Ishikawa (cell line): ENCODE measurements around the gene CALD1.

Experiments used
- CEBPB ChIP-seq: IDR thresholded peaks from 2 replicates; pipeline ENCODE4 v1.6.1; 2012
- CREB1 ChIP-seq: IDR thresholded peaks from 2 replicates; pipeline ENCODE4 v1.6.1; 2012; ENCODE audit warnings: low read depth
- EGR1 ChIP-seq: IDR thresholded peaks from 2 replicates; pipeline ENCODE4 v1.6.1; 2012
- EP300 ChIP-seq: IDR thresholded peaks from 2 replicates; pipeline ENCODE4 v1.6.1; 2012; ENCODE audit warnings: borderline replicate concordance
- FOXM1 ChIP-seq: IDR thresholded peaks from 2 replicates; pipeline ENCODE4 v1.6.1; 2012; ENCODE audit warnings: low read depth, borderline replicate concordance
- NFIC ChIP-seq: IDR thresholded peaks from 2 replicates; pipeline ENCODE4 v1.6.1; 2012
- RAD21 ChIP-seq: IDR thresholded peaks from 2 replicates; pipeline ENCODE4 v1.6.1; 2012; ENCODE audit warnings: low read depth
- REST ChIP-seq: IDR thresholded peaks from 2 replicates; pipeline ENCODE4 v1.6.1; 2012; ENCODE audit warnings: low read depth, mild to moderate bottlenecking
- TAF1 ChIP-seq: IDR thresholded peaks from 2 replicates; pipeline ENCODE4 v1.6.1; 2012; ENCODE audit warnings: low read depth, mild to moderate bottlenecking
- TCF12 ChIP-seq: IDR thresholded peaks from 2 replicates; pipeline ENCODE4 v1.6.1; 2012; ENCODE audit warnings: low read depth
- TEAD4 ChIP-seq: IDR thresholded peaks from 2 replicates; pipeline ENCODE4 v1.6.1; 2012
- YY1 ChIP-seq: IDR thresholded peaks from 2 replicates; pipeline ENCODE4 v1.6.1; 2012; ENCODE audit warnings: low read depth
- ZBTB7A ChIP-seq: IDR thresholded peaks from 2 replicates; pipeline ENCODE4 v1.6.1; 2012; ENCODE audit warnings: low read depth
- TF ChIP-seq, protein P1 (sequence below): IDR thresholded peaks from 2 replicates; pipeline ENCODE4 v1.6.1; 2012
- TF ChIP-seq, protein P2 (sequence below): IDR thresholded peaks from 2 replicates; pipeline ENCODE4 v1.6.1; 2012

The CALD1 gene

GRCh38 chr7:134779741-134780065 lies 269 bp downstream of the CALD1 start:
- no peak for TF ChIP-seq EP300
- TF ChIP-seq, protein P1, sequence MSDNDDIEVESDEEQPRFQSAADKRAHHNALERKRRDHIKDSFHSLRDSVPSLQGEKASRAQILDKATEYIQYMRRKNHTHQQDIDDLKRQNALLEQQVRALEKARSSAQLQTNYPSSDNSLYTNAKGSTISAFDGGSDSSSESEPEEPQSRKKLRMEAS = no peak
- no peak for TF ChIP-seq TCF12
- TF ChIP-seq RAD21 = no peak
- no peak for TF ChIP-seq FOXM1
- TF ChIP-seq CEBPB = no peak
- TF ChIP-seq EGR1 = no peak
- TF ChIP-seq, protein P2, sequence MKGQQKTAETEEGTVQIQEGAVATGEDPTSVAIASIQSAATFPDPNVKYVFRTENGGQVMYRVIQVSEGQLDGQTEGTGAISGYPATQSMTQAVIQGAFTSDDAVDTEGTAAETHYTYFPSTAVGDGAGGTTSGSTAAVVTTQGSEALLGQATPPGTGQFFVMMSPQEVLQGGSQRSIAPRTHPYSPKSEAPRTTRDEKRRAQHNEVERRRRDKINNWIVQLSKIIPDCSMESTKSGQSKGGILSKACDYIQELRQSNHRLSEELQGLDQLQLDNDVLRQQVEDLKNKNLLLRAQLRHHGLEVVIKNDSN = no peak
- TF ChIP-seq REST = no peak; the same call in 1 of the 2 replicates
- TF ChIP-seq TAF1 = no peak
- no peak for TF ChIP-seq YY1
- no peak for TF ChIP-seq NFIC
- TF ChIP-seq ZBTB7A = no peak
- TF ChIP-seq TEAD4 = no peak
- TF ChIP-seq CREB1 = no peak

- TF ChIP-seq FOXM1 (no peak), TCF12 (no peak), EP300 (no peak), CREB1 (no peak), YY1 (no peak), ZBTB7A (no peak), RAD21 (no peak), REST (no peak), NFIC (no peak), CEBPB (no peak), TAF1 (no peak), EGR1 (no peak), TEAD4 (no peak)
- TF ChIP-seq, protein P1 = no peak
- TF ChIP-seq, protein P2 = no peak
These were observed 863 bp downstream of the CALD1 start for GRCh38 chr7:134780166-134780828.

- no peak for TF ChIP-seq YY1
These were observed 1.7 kb downstream of the CALD1 start for GRCh38 chr7:134781171-134781570.

- TF ChIP-seq REST (no peak), TEAD4 (no peak), EGR1 (no peak), TCF12 (no peak), FOXM1 (no peak), EP300 (no peak), TAF1 (no peak), YY1 (no peak), ZBTB7A (no peak), RAD21 (no peak), NFIC (no peak), CREB1 (no peak)
- TF ChIP-seq, protein P2 = no peak
- TF ChIP-seq, protein P1 = no peak
These were observed 2.7 kb downstream of the CALD1 start for GRCh38 chr7:134782121-134782623.
